ENCODE results near the gene C10orf95. TPM values are rescaled to one million over a fixed set of nuclear protein-coding genes. Genes with fewer than 3 reads are reported as not detected.

Gene C10orf95
- total and polyA plus RNA-seq, 2 of the 13 experiments (the other 11 are each of a cell fraction or from before 2014, with no cell fraction given), result 0.05 to 0.07 TPM

DNA sequence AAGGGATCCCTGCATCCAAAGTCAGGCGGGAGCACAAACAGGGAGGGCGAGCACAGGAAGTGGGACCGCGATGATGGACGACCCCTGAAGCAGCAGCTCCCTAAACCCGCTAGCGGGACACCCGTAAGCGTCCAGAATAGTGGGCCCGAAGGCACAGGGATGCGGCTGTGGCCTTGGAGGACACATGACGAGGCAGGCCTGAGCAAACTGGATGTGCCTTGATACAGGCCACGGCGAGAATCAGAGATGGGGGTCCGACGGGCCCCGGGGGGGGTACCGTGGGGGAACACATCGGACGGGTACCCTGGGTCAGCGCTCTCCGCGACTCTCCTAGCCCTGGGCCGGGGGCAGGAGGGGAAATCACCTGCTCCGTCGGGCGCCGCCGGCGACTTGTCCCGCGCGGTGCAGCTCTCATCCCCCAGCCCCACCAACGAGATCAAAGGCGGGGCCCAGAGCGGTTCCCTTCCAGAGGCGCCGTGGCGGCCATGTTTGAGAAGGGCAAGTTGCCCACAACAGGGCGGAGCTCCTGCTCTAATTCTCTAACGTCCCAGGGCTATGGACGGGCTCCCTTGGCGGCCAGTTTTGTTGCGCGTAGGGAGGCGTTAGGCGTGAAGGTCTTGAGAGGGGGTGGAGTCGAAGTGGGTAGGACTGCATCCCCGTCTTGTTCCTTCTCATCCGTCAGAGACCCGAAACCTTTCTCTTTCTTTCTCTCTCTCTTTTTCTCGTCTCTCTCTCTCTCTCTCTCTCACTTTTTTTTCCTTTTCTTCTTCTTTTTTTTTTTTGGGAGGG, 19.0 kb downstream of the C10orf95 start, which contains the start of gene CUEDC2 (continued):
- TF ChIP-seq ZNF782 (CRISPR knock-in tag; IDR thresholded peaks at IDR 0.05; ENCODE audit: borderline replicate concordance) (peak; percentile 80; the same call in 1 of the 2 replicates), IRX3 (CRISPR knock-in tag; IDR thresholded peaks at IDR 0.05; ENCODE audit: borderline replicate concordance, low read depth) (no peak), ZNF7 (CRISPR knock-in tag; IDR thresholded peaks at IDR 0.05) (no peak), HMG20B (CRISPR knock-in tag; conservative IDR thresholded peaks at IDR 0.05) (0 out of 2 replicates have a peak, but pooled peaks have one; percentile 24), MBD4 (IDR thresholded peaks at IDR 0.05; ENCODE audit: borderline replicate concordance, low read length) (no peak), JDP2 (CRISPR knock-in tag; IDR thresholded peaks at IDR 0.05; ENCODE audit: borderline replicate concordance) (no peak), ZFAT (CRISPR knock-in tag; conservative IDR thresholded peaks at IDR 0.05) (no peak)
- TF ChIP-seq, protein P1, sequence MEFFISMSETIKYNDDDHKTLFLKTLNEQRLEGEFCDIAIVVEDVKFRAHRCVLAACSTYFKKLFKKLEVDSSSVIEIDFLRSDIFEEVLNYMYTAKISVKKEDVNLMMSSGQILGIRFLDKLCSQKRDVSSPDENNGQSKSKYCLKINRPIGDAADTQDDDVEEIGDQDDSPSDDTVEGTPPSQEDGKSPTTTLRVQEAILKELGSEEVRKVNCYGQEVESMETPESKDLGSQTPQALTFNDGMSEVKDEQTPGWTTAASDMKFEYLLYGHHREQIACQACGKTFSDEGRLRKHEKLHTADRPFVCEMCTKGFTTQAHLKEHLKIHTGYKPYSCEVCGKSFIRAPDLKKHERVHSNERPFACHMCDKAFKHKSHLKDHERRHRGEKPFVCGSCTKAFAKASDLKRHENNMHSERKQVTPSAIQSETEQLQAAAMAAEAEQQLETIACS (CRISPR knock-in tag; IDR thresholded peaks at IDR 0.05), result peak; percentile 75

DNA sequence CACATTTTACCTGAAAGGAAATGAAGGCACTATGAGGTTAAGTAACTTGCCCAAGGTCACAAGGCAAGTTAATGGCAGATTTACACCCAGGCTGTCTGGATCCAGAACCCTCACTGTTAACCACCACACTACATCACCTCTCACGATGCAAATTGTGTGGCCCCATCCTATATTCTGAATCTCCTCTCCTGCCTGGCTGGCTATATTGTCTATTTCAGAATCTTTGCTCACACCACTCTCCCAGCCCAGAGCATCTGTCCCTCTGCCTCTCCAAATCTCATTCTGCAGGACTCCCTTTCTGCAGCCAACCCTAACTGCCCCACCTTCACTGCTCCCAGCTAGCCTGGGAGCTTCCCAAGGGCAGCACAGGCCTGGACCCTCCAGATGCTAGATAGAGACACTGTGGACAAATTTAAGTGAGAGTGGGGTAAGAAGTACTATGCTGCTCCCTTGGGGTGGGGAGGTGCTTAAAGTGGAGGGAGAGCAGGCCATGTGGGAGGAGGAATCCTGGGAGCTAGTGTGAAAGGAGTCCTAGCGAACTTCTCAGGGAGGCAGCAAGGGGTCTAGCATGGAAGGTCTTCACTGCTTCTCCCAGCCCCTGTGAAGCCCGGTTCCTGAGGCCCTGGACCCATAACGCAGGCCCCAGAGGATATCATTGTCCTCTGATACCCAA, 19.8 kb downstream of the C10orf95 start:
- H3K79me2 ChIP-seq (ENCODE audit: insufficient read depth, low read length), result peaks cover 5% of the 10 kb centered on the region
- H3K4me3 ChIP-seq (replicated peaks in 1 of 3; ENCODE audit: insufficient read depth in 1 of 3, low read depth in 2 of 3, low read length in 3 of 3), result peak overlapping the region; percentile 74 to 92 (median 91)
- no peaks in the 10 kb centered on the region; a peak in 1 of 5 replicates for H3K27me3 ChIP-seq (ENCODE audit: control insufficient read depth in 1 of 2, insufficient read depth in 2 of 2, low read length in 2 of 2)
- intact Hi-C loops (cut with micrococcal nuclease; ENCODE audit: unreplicated experiment), result loop anchor here (1.0 to 2.0 kb wide), 2 partner anchors 9 to 17 kb away; no protein-coding TSS in a partner anchor
- H3K4me1 ChIP-seq (ENCODE audit: insufficient read depth, low read length), result peaks cover 32% of the 10 kb centered on the region
- ATAC-seq, result peak; percentile 6
- FAIRE-seq, result no peak
- H3K36me3 ChIP-seq (replicated peaks in 1 of 2; ENCODE audit: control insufficient read depth in 1 of 2, insufficient read depth in 2 of 2, low read length in 2 of 2), result no peaks in the 10 kb centered on the region
- peak overlapping the region; percentile 76 for H3K4me2 ChIP-seq (ENCODE audit: low read depth, low read length)
- no TSS peak for BruUV-seq (replicated peaks)
- in situ Hi-C loops (cut with HindIII; ENCODE audit: extremely low pct_ligation_motif_present, low pct_unique_long_range_greater_than_20kb), result no loop called here
- 14% methylated on average over 4 of the region's 4 CpGs for WGBS (ENCODE audit: low lambda C conversion rate)
- H4K20me1 ChIP-seq (ENCODE audit: insufficient read depth, low read length), result no peaks in the 10 kb centered on the region
- peak overlapping the region; percentile 62 for H3K27ac ChIP-seq (ENCODE audit: extremely low read length, insufficient read depth, low read length)
- POLR2A ChIA-PET, result interaction anchor here (1.1 to 6.8 kb wide), 10 partner anchors 10 to 210 kb away, joined by 3 to 135 read pairs (median 8); partner anchors contain the start of genes C10orf95, FBXL15, NFKB2 and SUFU
- CTCF ChIA-PET (ENCODE audit: low intra/inter-chr PET ratio, low total read pairs), result no interaction called here
- DNase-seq (ENCODE audit: low spot score), result no peak
- H2AFZ ChIP-seq (ENCODE audit: low read length), result no peak overlapping the region
- H3K9me3 ChIP-seq (ENCODE audit: low read length), result no peaks in the 10 kb centered on the region
- peak overlapping the region; percentile 85 for H3K9ac ChIP-seq (ENCODE audit: insufficient read depth, low read depth, low read length)
- TF ChIP-seq PPARG (CRISPR knock-in tag; conservative IDR thresholded peaks at IDR 0.05), result no peak
- 0 out of 2 replicates have a peak, but pooled peaks have one; percentile 8 for TF ChIP-seq SSRP1 (CRISPR knock-in tag; IDR thresholded peaks at IDR 0.05)
- no peak for TF ChIP-seq ZNF205 (CRISPR knock-in tag; IDR thresholded peaks at IDR 0.05)
- TF ChIP-seq BCL6 (CRISPR knock-in tag; IDR thresholded peaks at IDR 0.05), result 0 out of 2 replicates have a peak, but pooled peaks have one; percentile 6
- TF ChIP-seq, protein P2, sequence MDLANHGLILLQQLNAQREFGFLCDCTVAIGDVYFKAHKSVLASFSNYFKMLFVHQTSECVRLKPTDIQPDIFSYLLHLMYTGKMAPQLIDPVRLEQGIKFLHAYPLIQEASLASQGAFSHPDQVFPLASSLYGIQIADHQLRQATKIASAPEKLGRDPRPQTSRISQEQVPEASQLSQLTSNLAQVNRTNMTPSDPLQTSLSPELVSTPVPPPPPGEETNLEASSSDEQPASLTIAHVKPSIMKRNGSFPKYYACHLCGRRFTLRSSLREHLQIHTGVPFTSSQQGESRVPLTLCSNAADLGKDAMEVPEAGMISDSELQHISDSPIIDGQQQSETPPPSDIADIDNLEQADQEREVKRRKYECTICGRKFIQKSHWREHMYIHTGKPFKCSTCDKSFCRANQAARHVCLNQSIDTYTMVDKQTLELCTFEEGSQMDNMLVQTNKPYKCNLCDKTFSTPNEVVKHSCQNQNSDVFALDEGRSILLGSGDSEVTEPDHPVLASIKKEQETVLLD (CRISPR knock-in tag; IDR thresholded peaks at IDR 0.05; ENCODE audit: low read depth), result no peak
- no peak for TF ChIP-seq NONO (IDR thresholded peaks at IDR 0.05)
- TF ChIP-seq NONO (CRISPR knock-in tag; conservative IDR thresholded peaks at IDR 0.05), result 0 out of 2 replicates have a peak, but pooled peaks have one; percentile 37
- peak; percentile 43; the same call in 1 of the 2 replicates for TF ChIP-seq ZNF605 (CRISPR knock-in tag; IDR thresholded peaks at IDR 0.05)
- TF ChIP-seq RXRA (CRISPR knock-in tag; IDR thresholded peaks at IDR 0.05), result 0 out of 2 replicates have a peak, but pooled peaks have one; percentile 4
- 0 out of 2 replicates have a peak, but pooled peaks have one; percentile 28 for TF ChIP-seq ZNF263 (CRISPR knock-in tag; IDR thresholded peaks at IDR 0.05)
- TF ChIP-seq, protein P3, sequence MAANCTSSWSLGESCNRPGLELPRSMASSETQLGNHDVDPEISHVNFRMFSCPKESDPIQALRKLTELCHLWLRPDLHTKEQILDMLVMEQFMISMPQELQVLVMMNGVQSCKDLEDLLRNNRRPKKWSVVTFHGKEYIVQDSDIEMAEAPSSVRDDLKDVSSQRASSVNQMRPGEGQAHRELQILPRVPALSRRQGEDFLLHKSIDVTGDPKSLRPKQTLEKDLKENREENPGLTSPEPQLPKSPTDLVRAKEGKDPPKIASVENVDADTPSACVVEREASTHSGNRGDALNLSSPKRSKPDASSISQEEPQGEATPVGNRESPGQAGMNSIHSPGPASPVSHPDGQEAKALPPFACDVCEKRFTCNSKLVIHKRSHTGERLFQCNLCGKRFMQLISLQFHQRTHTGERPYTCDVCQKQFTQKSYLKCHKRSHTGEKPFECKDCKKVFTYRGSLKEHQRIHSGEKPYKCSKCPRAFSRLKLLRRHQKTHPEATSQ (CRISPR knock-in tag; IDR thresholded peaks at IDR 0.05; ENCODE audit: borderline replicate concordance), result 0 out of 2 replicates have a peak, but pooled peaks have one; percentile 6
